ENCODE measurements around the gene SACS. TPM values are rescaled to one million over a fixed set of nuclear protein-coding genes. Genes with fewer than 3 reads are reported as not detected.

The SACS gene
- total and polyA plus RNA-seq, 2 donors (not counting 3 experiments of a cell fraction or from before 2014, with no cell fraction given), result 14.8 to 72.7 TPM

DNA sequence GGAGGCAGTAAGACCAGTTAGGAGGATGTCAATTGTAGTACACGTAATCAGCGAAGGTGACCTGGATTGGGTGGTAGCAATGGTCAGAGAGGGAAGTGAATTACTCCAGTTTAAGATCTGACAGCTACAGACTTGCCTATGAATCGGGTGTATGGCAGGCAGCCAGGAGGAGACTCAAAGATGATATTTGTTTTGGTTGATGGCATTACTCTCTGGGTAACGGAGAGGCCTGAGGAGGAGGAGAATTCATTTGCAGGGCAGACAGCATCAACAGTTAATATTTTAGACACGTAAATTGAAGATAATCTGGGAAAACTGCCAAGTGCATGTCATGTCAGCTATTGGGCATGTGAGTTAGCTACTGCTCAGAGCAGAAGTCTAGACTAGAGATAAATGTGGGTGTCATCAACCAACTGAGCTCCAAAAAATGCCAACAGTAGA is 143.6 kb downstream of the SACS start:
- Histone ChIP-seq H3K9me3 (replicated peaks; ENCODE audit: control insufficient read depth, insufficient read depth, low read length) (no peaks in the 10 kb centered on the region), H3K27ac (ENCODE audit: insufficient read depth, low read depth, low read length) (no peak overlapping the region), H3K9ac (replicated peaks; ENCODE audit: extremely low read depth, insufficient read depth, low read length) (no peak overlapping the region), H3K36me3 (ENCODE audit: control insufficient read depth in 2 of 2, extremely low read depth in 1 of 2, insufficient read depth in 2 of 2, low read length in 2 of 2) (no peaks in the 10 kb centered on the region), H3K4me2 (ENCODE audit: insufficient read depth, low read length) (no peak overlapping the region), H3K4me1 (ENCODE audit: control insufficient read depth, extremely low read depth, insufficient read depth, low read length) (no peaks in the 10 kb centered on the region), H2AFZ (ENCODE audit: low read depth, low read length) (no peak overlapping the region), H3K27me3 (ENCODE audit: control insufficient read depth in 2 of 2, insufficient read depth in 2 of 2, low read length in 2 of 2) (peaks cover 0 to 1% of the 10 kb centered on the region in 2 experiments), H3K4me3 (replicated peaks in 1 of 3; ENCODE audit: insufficient read depth in 1 of 3, low read depth in 1 of 3, low read length in 3 of 3) (no peak overlapping the region), H4K20me1 (replicated peaks; ENCODE audit: control insufficient read depth, extremely low read depth, insufficient read depth, low read length) (no peaks in the 10 kb centered on the region), H3K79me2 (ENCODE audit: control insufficient read depth, insufficient read depth, low read length) (no peaks in the 10 kb centered on the region), H3K9me1 (replicated peaks; ENCODE audit: control insufficient read depth, extremely low read depth, insufficient read depth, low read length) (no peaks in the 10 kb centered on the region)
- intact Hi-C loops (cut with micrococcal nuclease), result no loop called here
- DNase-seq (ENCODE audit: low read depth, low spot score) (no peak), FAIRE-seq (no peak)
- dilution Hi-C loops (cut with MboI; ENCODE audit: extremely low pct_ligation_motif_present, low sequenced_read_pairs), result no loop called here
- BruUV-seq (replicated peaks), result no TSS peak
- TF ChIP-seq JUN (IDR thresholded peaks at IDR 0.05; ENCODE audit: borderline replicate concordance, insufficient read depth, insufficient read length, low read depth) (no peak), POLR2A (IDR thresholded peaks at IDR 0.05; ENCODE audit: low read depth, low read length) (no peak), GATA2 (IDR thresholded peaks at IDR 0.05; ENCODE audit: insufficient read depth, insufficient read length, low read depth, low read length) (no peak), POLR2AphosphoS5 (IDR thresholded peaks at IDR 0.05; ENCODE audit: insufficient read depth, low read depth, low read length) (no peak), FOS (IDR thresholded peaks at IDR 0.05; ENCODE audit: borderline replicate concordance, insufficient read depth, low read length) (no peak), MYC (IDR thresholded peaks at IDR 0.05; ENCODE audit: low read depth, low read length) (no peak), EZH2 (IDR thresholded peaks at IDR 0.05; ENCODE audit: borderline replicate concordance, low read depth, low read length, severe bottlenecking) (no peak)
- TF ChIP-seq, protein P1, sequence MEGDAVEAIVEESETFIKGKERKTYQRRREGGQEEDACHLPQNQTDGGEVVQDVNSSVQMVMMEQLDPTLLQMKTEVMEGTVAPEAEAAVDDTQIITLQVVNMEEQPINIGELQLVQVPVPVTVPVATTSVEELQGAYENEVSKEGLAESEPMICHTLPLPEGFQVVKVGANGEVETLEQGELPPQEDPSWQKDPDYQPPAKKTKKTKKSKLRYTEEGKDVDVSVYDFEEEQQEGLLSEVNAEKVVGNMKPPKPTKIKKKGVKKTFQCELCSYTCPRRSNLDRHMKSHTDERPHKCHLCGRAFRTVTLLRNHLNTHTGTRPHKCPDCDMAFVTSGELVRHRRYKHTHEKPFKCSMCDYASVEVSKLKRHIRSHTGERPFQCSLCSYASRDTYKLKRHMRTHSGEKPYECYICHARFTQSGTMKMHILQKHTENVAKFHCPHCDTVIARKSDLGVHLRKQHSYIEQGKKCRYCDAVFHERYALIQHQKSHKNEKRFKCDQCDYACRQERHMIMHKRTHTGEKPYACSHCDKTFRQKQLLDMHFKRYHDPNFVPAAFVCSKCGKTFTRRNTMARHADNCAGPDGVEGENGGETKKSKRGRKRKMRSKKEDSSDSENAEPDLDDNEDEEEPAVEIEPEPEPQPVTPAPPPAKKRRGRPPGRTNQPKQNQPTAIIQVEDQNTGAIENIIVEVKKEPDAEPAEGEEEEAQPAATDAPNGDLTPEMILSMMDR (IDR thresholded peaks at IDR 0.05; ENCODE audit: extremely low read depth in 1 of 2, insufficient read depth in 1 of 2, low read depth in 1 of 2, low read length in 2 of 2), result no peak
- ChIA-PET POLR2A (no interaction called here), CTCF (no interaction called here)
